ENCODE measurements around the gene LRCOL1.

GRCh38 chr12:132562489-132563021, 47.8 kb downstream of the LRCOL1 start:
- TF ChIP-seq POLR2A (IDR thresholded peaks at IDR 0.05) (no peak), CTCF (IDR thresholded peaks at IDR 0.05 in 8 of 11, conservative IDR thresholded peaks at IDR 0.05 in 3 of 11) (no peak), POLR2AphosphoS5 (IDR thresholded peaks at IDR 0.05) (peak in 1 of 3 donors; percentile 14)

Measured in spleen (tissue), 7 donors.